Kidney (tissue), 14 donors: ENCODE results near the gene GIPC3. TPM values are rescaled to one million over a fixed set of nuclear protein-coding genes. Genes with fewer than 3 reads are reported as not detected.
A peak's percentile ranks its signal among the peaks of the same experiment; 100 is the strongest.

Experiments
- DNase-seq, 5 donors: peaks; one replicate each; pipeline ENCODE4 v3.0.0-alpha.2; 2013 to 2020
- FAIRE-seq: peaks from 2 replicates; lab custom pipeline; 2012; peaks lifted over from hg19 to GRCh38; lab: Jason Lieb, UNC
- H3K27ac ChIP-seq, 2 donors: one replicate each; pipeline ENCODE4 v1.7.0; 2013; ENCODE audit warnings: low read depth in 2 of 2, low read length in 2 of 2, inconsistent platforms in 1 of 2
- H3K27me3 ChIP-seq: one replicate; pipeline ENCODE4 v1.7.1; 2013; ENCODE audit warnings: low read length, inconsistent platforms; ENCODE audit not compliant: control insufficient read depth, insufficient read depth
- H3K36me3 ChIP-seq, 3 donors: one replicate each; pipeline versions ENCODE4 v1.7.0 to v1.7.1; 2013; ENCODE audit warnings: low read length in 3 of 3, control low read depth in 1 of 3, inconsistent platforms in 1 of 3; ENCODE audit not compliant: insufficient read depth in 3 of 3, control insufficient read depth in 2 of 3
- H3K4me1 ChIP-seq, 3 donors: one replicate each; pipeline versions ENCODE4 v1.7.0 to v1.7.1; 2013; ENCODE audit warnings: low read length in 3 of 3, inconsistent platforms in 1 of 3, low read depth in 1 of 3; ENCODE audit not compliant: control insufficient read depth in 2 of 3, insufficient read depth in 2 of 3
- H3K4me3 ChIP-seq, 3 donors: one replicate each; pipeline versions ENCODE4 v1.7.0 to v1.8.1; 2013; ENCODE audit warnings: low read length in 3 of 3, control low read depth in 1 of 3, inconsistent platforms in 1 of 3
- H3K9ac ChIP-seq, 3 donors: one replicate each; pipeline versions ENCODE4 v1.7.0 to v1.7.1; 2013; ENCODE audit warnings: low read length in 3 of 3, control low read depth in 1 of 3, inconsistent platforms in 1 of 3
- H3K9me3 ChIP-seq, 3 donors: one replicate each; pipeline versions ENCODE4 v1.7.0 to v1.7.1; 2013; ENCODE audit warnings: low read length in 3 of 3, control low read depth in 1 of 3, inconsistent platforms in 1 of 3; ENCODE audit not compliant: control insufficient read depth in 2 of 3, insufficient read depth in 1 of 3
- intact Hi-C: fragments of 100-400 bp; cut with DNase I; formaldehyde crosslinking; loops from one replicate; pipeline ENCODE4 v1.11.1; 2022
- polyA plus RNA-seq: library from polyadenylated mRNA; stranded (reverse); fragments of 350-450 nt; fragmentation: Illumina TruSeq; extraction: RNeasy Lipid Tissue Mini Kit (QIAGEN cat#74804); gene quantifications from one replicate; pipeline ENCODE4 v1.2.3, GENCODE V29; 2014; ENCODE audit warnings: low read depth, low replicate concordance; ENCODE audit not compliant: insufficient read depth
- total RNA-seq: library from RNA; stranded (reverse); fragmentation: NEBNext Ultra II Directional; extraction: Animal tissue kit (Norgen Biotek cat#: 25700); gene quantifications from one replicate; pipeline ENCODE4 v1.2.1, GENCODE V29; 2021
- TF ChIP-seq, protein P1 (sequence below): IDR thresholded peaks from 3 replicates; pipeline ENCODE4 v1.5.1; 2012; ENCODE audit warnings: mild to moderate bottlenecking, moderate library complexity, borderline replicate concordance; ENCODE audit not compliant: insufficient read depth; ENCODE audit errors: extremely low read depth
- donor health status: control.
- donor health status: control.
- donor health status: control.
- donor health status: control.
- donor health status: control.
- donor health status: DM: yes; HTN: yes; CAD: no.
- donor health status: Normal renal cell carcinoma (clear cell type).

Gene GIPC3
- total and polyA plus RNA-seq, 2 donors from 2014 or later: 2.1 TPM

DNA sequence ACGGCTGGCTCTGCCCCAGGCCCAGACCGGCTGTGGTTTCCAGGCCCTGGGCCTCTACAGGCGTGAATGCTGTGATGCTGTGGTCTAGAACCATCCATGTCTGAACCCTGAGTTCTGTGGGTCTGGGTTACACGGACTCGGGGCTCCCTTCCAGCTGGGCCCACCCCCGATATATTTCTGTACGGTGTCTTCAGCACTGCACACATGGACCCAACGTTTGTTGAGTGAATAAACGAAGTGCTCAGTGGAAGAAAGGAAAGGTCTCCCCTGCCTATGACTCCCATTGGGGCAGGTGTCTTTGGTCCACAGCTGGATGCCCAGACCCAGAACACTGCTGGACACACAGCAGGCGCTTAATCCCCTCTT is 39.6 kb upstream of the GIPC3 start:
- intact Hi-C loops: no loop called here
- peaks cover 0 to 3% (median 0%) of the 10 kb centered on the region in 3 donors for H3K4me1 ChIP-seq
- no peak for DNase-seq
- H3K36me3 ChIP-seq: peaks cover 0 to 13% (median 0%) of the 10 kb centered on the region in 3 donors
- H3K27me3 ChIP-seq: no peaks in the 10 kb centered on the region
- H3K9me3 ChIP-seq: no peaks in the 10 kb centered on the region
- no peak overlapping the region for H3K9ac ChIP-seq
- TF ChIP-seq, protein P1, sequence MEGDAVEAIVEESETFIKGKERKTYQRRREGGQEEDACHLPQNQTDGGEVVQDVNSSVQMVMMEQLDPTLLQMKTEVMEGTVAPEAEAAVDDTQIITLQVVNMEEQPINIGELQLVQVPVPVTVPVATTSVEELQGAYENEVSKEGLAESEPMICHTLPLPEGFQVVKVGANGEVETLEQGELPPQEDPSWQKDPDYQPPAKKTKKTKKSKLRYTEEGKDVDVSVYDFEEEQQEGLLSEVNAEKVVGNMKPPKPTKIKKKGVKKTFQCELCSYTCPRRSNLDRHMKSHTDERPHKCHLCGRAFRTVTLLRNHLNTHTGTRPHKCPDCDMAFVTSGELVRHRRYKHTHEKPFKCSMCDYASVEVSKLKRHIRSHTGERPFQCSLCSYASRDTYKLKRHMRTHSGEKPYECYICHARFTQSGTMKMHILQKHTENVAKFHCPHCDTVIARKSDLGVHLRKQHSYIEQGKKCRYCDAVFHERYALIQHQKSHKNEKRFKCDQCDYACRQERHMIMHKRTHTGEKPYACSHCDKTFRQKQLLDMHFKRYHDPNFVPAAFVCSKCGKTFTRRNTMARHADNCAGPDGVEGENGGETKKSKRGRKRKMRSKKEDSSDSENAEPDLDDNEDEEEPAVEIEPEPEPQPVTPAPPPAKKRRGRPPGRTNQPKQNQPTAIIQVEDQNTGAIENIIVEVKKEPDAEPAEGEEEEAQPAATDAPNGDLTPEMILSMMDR: no peak
- no peak overlapping the region for H3K27ac ChIP-seq
- no peak overlapping the region for H3K4me3 ChIP-seq
- FAIRE-seq: no peak

DNA sequence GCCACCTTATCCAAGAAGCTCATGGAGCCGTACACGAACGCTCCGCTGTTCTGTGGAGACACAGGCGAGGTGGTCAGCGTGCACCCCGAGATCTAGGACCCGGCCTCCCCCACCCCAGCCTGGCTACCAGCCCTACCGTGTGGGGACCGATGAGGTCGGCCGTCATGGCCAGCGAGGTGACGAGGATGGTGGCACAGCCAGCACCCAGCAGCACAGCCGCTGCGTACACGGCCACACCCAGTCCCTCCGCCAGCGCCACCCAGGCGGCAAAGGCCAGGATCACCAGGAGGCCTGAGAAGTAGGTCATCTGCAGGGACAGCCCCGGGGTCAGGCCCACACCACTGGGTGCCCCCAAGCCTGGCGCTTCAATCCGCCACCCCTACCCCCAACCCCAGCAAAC is 39.2 kb upstream of the GIPC3 start:
- Histone ChIP-seq H3K4me1 (peaks cover 0 to 3% (median 0%) of the 10 kb centered on the region in 3 donors), H3K9me3 (no peaks in the 10 kb centered on the region), H3K27ac (no peak overlapping the region), H3K36me3 (peaks cover 0 to 13% (median 0%) of the 10 kb centered on the region in 3 donors), H3K4me3 (no peak overlapping the region), H3K27me3 (no peaks in the 10 kb centered on the region), H3K9ac (no peak overlapping the region)
- FAIRE-seq (no peak), DNase-seq (peak in 2 of 5 donors; percentile 41 to 77)
- TF ChIP-seq, protein P1: no peak
- intact Hi-C loops: no loop called here

DNA sequence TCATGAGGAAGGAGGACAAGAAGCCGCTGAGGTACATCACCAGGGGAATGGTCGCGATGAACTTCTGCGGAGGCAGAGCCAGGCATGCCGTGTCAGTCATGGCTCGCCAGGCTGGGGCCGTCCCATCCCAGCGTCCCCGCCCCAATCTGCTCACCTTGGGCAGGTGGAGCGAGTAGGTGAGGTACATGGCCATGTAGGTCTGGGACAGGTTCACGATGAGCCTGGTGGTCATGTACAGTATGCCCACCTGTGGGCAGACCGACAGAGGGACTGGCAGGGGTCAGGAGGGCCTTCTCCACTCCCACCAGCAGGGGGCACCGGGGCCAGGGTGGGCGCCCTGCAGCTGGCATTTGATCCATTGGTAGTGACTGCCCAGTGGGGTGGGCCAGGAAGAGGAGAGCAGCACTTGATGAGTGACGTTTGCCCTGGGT is 38.0 kb upstream of the GIPC3 start:
- peaks cover 0 to 13% (median 0%) of the 10 kb centered on the region in 3 donors for H3K36me3 ChIP-seq
- no peak overlapping the region for H3K9ac ChIP-seq
- FAIRE-seq: no peak
- TF ChIP-seq, protein P1: no peak
- H3K27me3 ChIP-seq: no peaks in the 10 kb centered on the region
- no peaks in the 10 kb centered on the region for H3K9me3 ChIP-seq
- no peak overlapping the region for H3K27ac ChIP-seq
- peaks cover 0 to 3% (median 0%) of the 10 kb centered on the region in 3 donors for H3K4me1 ChIP-seq
- intact Hi-C loops: no loop called here
- DNase-seq: peak in 1 of 5 donors; percentile 41
- H3K4me3 ChIP-seq: no peak overlapping the region
